Ishikawa (cell line): ENCODE data around the gene SERPINB1.
A peak's percentile ranks its signal among the peaks of the same experiment; 100 is the strongest.

Experiments
- CEBPB ChIP-seq: IDR thresholded peaks from 2 replicates; pipeline ENCODE4 v1.6.1; 2012
- CREB1 ChIP-seq: IDR thresholded peaks from 2 replicates; pipeline ENCODE4 v1.6.1; 2012; ENCODE audit warnings: low read depth
- EGR1 ChIP-seq: IDR thresholded peaks from 2 replicates; pipeline ENCODE4 v1.6.1; 2012
- EP300 ChIP-seq: IDR thresholded peaks from 2 replicates; pipeline ENCODE4 v1.6.1; 2012; ENCODE audit warnings: borderline replicate concordance
- FOXM1 ChIP-seq: IDR thresholded peaks from 2 replicates; pipeline ENCODE4 v1.6.1; 2012; ENCODE audit warnings: low read depth, borderline replicate concordance
- MAX ChIP-seq: IDR thresholded peaks from 2 replicates; pipeline ENCODE4 v1.6.1; 2012
- NFIC ChIP-seq: IDR thresholded peaks from 2 replicates; pipeline ENCODE4 v1.6.1; 2012
- RAD21 ChIP-seq: IDR thresholded peaks from 2 replicates; pipeline ENCODE4 v1.6.1; 2012; ENCODE audit warnings: low read depth
- TAF1 ChIP-seq: IDR thresholded peaks from 2 replicates; pipeline ENCODE4 v1.6.1; 2012; ENCODE audit warnings: low read depth, mild to moderate bottlenecking
- TCF12 ChIP-seq: IDR thresholded peaks from 2 replicates; pipeline ENCODE4 v1.6.1; 2012; ENCODE audit warnings: low read depth
- TEAD4 ChIP-seq: IDR thresholded peaks from 2 replicates; pipeline ENCODE4 v1.6.1; 2012
- USF1 ChIP-seq: IDR thresholded peaks from 2 replicates; pipeline ENCODE4 v1.6.1; 2012
- YY1 ChIP-seq: IDR thresholded peaks from 2 replicates; pipeline ENCODE4 v1.6.1; 2012; ENCODE audit warnings: low read depth
- ZBTB7A ChIP-seq: IDR thresholded peaks from 2 replicates; pipeline ENCODE4 v1.6.1; 2012; ENCODE audit warnings: low read depth
- TF ChIP-seq, protein P1 (sequence below): IDR thresholded peaks from 2 replicates; pipeline ENCODE4 v1.6.1; 2012; ENCODE audit warnings: low read depth, mild to moderate bottlenecking

Gene SERPINB1

DNA sequence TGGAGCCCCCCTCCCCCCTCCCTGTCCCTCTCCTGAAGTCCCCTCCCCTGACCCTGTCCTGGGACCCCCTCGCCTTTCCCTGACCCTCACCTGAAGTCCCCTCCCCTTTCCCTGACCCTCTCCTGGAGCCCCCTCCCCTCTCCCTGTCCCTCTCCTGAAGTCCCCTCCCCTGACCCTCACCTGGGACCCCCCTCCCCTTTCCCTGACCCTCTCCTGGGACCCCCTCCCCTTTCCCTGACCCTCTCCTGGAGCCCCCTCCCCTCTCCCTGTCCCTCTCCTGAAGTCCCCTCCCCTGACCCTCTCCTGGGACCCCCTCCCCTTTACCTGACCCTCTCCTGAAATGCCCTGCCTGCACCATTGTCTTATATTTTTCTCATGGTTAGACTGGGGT lies 11.7 kb upstream of the SERPINB1 start:
- 0 out of 2 replicates have a peak, but pooled peaks have one; percentile 40 for TF ChIP-seq ZBTB7A

DNA sequence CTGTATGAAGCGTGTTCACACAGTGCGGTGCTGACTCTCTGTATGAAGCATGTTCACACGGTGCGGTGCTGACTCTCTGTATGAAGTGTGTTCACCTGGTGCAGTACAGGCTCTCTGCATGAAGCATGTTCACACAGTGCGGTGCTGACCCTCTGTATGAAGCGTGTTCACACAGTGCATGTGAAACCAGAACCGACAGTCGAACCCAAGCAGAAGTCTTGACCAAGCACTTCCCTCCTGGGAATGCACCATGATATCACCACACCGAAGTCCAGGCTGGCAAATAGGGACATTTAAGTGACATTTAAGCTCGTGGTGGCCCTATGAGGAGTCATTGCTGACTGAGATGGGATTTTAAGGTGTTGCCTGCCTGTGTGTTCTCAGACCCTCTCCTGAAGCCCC lies 11.3 kb upstream of the SERPINB1 start:
- TF ChIP-seq CEBPB (no peak), USF1 (no peak), TCF12 (no peak), CREB1 (no peak), RAD21 (no peak), ZBTB7A (no peak), YY1 (no peak), TEAD4 (no peak), TAF1 (no peak), MAX (no peak), EGR1 (no peak), FOXM1 (no peak), EP300 (no peak), NFIC (no peak)
- TF ChIP-seq, protein P1, sequence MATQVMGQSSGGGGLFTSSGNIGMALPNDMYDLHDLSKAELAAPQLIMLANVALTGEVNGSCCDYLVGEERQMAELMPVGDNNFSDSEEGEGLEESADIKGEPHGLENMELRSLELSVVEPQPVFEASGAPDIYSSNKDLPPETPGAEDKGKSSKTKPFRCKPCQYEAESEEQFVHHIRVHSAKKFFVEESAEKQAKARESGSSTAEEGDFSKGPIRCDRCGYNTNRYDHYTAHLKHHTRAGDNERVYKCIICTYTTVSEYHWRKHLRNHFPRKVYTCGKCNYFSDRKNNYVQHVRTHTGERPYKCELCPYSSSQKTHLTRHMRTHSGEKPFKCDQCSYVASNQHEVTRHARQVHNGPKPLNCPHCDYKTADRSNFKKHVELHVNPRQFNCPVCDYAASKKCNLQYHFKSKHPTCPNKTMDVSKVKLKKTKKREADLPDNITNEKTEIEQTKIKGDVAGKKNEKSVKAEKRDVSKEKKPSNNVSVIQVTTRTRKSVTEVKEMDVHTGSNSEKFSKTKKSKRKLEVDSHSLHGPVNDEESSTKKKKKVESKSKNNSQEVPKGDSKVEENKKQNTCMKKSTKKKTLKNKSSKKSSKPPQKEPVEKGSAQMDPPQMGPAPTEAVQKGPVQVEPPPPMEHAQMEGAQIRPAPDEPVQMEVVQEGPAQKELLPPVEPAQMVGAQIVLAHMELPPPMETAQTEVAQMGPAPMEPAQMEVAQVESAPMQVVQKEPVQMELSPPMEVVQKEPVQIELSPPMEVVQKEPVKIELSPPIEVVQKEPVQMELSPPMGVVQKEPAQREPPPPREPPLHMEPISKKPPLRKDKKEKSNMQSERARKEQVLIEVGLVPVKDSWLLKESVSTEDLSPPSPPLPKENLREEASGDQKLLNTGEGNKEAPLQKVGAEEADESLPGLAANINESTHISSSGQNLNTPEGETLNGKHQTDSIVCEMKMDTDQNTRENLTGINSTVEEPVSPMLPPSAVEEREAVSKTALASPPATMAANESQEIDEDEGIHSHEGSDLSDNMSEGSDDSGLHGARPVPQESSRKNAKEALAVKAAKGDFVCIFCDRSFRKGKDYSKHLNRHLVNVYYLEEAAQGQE, result no peak

DNA sequence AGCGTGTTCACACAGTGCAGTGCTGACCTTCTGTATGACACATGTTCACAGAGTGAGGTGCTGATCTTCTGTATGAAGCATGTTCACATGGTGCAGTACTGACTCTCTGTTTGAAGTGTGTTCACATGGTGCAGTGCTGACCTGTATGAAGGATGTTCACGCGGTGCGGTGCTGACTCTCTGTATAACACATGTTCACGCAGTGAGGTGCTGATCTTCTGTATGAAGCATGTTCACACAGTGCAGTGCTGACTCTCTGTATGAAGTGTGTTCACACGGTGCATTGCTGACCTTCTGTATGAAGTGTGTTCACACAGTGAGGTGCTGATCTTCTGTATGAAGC lies 10.8 kb upstream of the SERPINB1 start:
- no peak for TF ChIP-seq FOXM1
- TF ChIP-seq TCF12, result no peak
- TF ChIP-seq RAD21, result no peak
- TF ChIP-seq MAX, result no peak
- TF ChIP-seq CREB1, result no peak
- no peak for TF ChIP-seq USF1
- no peak for TF ChIP-seq EP300

DNA sequence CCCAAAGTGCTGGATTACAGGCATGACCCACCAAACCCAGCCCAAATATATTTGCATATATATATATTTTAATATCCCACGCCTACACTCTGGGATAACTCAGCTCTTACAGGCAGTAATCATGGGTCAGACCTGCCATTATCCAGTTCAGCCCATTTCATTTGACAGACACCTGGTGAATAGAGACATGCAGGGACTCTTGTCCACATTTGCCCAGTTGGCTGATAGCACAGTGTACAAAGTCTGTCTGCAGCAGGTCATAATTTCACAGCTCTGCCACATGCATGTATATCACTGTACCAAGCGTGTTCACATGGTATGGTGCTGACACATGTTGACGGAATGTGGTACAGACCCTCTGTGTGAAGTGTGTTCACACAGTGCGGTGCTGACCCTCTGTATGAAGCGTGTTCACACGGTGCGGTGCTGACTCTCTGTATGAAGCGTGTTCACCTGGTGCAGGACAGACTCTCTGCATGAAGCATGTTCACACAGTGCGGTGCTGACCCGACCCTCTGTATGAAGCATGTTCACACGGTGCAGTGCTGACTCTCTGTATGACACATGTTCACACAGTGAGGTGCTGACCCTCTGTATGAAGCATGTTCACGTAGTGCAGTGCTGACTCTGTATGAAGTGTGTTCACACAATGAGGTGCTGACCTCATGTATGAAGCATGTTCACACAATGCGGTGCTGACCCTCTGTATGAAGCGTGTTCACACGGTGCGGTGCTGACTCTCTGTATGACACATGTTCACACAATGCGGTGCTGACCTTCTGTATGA lies 10.3 kb upstream of the SERPINB1 start:
- TF ChIP-seq YY1 (no peak), RAD21 (no peak), CREB1 (no peak), EGR1 (no peak), TCF12 (no peak), FOXM1 (no peak), EP300 (no peak), ZBTB7A (no peak)

- TF ChIP-seq TEAD4, result no peak
- 0 out of 2 replicates have a peak, but pooled peaks have one; percentile 12 for TF ChIP-seq USF1
Observed at GRCh38 chr6:2850538-2851113, 9.0 kb upstream of the SERPINB1 start.

- peak; percentile 31; the same call in 1 of the 2 replicates for TF ChIP-seq MAX
- TF ChIP-seq TCF12, result no peak
Observed at GRCh38 chr6:2848851-2849250, 7.2 kb upstream of the SERPINB1 start.

- TF ChIP-seq RAD21 (no peak), TCF12 (no peak), FOXM1 (no peak), CEBPB (no peak), CREB1 (no peak)
Observed at GRCh38 chr6:2845880-2846208, 4.2 kb upstream of the SERPINB1 start.

- TF ChIP-seq TCF12 (no peak), YY1 (no peak), TAF1 (no peak), ZBTB7A (no peak), TEAD4 (no peak), RAD21 (no peak), FOXM1 (no peak), CREB1 (no peak), EP300 (no peak), NFIC (no peak), CEBPB (no peak), USF1 (no peak), MAX (no peak), EGR1 (no peak)
- TF ChIP-seq, protein P1, result no peak
Observed at GRCh38 chr6:2844008-2844407, 2.3 kb upstream of the SERPINB1 start.
